ELF-1 (cell line): ENCODE measurements around the gene CCDC197.

ENCODE experiments used
- DNase-seq: peaks from one replicate; pipeline ENCODE4 v3.0.0-alpha.2; 2016; ENCODE audit warnings: low read depth, low spot score

The CCDC197 gene

GRCh38 chr14:94042433-94043091 is 45.5 kb downstream of the CCDC197 start:
- DNase-seq, result no peak

GRCh38 chr14:94043111-94043755 is 46.1 kb downstream of the CCDC197 start:
- no peak for DNase-seq

DNA sequence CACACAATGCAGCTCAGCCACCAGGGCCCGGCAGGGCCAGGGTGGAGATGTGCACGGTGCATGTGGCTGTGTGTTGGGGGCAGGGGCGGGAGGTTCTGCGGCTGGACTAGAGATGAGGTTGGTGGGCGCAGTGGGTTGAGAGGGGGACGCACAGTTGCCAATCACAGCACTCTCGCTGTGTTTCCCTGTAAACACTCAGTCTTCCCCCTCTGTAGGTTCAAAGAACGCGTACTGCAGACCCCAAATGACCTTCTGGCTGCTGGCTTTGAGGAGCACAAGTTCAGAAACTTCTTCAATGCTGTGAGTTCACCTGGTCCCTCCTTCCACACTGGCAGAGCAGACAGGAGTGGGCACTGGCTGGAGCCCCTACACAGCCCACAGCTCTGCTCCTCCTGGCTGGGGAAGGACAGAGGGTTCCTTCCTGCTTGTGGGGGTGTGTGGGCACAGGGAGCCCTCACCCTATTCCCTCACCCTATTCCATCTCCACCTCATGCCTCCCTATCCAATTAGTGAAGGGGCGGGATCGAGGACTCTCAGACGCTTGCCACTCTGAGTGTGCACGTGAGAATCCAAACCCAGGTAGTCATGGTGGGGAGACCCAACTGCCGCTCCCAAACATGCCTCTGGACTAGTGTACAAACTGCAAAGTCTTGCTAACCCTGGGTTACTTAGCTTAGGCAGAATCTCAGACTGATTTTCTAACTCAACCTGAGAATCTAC is 46.8 kb downstream of the CCDC197 start:
- no peak for DNase-seq

DNA sequence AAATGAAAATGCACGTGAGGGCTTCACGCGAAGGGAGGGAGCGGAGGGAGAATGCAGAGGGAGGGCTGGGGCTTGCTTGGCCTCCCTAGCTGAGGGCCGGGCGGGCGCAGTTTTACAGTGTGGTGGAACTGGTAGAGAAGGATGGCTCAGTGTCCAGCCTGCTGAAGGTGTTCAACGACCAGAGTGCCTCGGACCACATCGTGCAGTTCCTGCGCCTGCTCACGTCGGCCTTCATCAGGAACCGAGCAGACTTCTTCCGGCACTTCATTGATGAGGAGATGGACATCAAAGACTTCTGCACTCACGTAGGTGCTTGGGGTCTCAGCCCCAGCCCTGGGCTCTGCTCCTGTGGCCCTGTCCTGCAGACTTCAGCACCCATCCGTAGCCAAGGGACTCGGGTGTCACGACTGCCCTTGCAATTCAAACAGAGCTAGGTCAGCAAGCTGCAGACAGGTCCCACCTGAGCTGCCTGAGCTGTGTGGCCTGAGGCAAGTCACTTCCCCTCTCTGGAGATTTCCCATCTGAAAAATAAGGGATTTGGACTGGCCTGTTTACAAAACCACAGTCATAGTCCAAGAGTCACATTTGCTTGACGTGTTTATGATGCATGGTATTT is 47.5 kb downstream of the CCDC197 start:
- DNase-seq, result no peak

DNA sequence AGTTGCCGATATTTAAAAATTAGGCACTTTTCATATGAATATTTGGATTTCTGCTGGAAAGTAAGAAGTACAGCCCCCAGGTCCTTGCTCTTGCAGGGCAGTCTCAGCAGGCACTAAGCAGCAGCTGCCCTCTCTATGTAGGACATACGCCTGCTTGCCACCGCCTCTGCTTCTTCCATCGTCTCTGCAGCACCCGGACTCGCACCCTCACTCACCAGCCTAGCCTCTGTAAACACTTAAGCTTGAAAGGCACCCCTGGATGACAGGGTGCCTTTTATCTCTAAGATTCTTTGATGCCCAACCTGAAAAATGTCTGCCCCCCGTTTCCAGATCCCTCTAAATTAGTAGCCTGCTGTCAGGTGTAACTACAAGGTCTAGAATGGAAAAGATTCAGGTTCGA is 48.0 kb downstream of the CCDC197 start:
- DNase-seq, result no peak

- DNase-seq, result no peak
Observed at GRCh38 chr14:94045563-94046345, 48.7 kb downstream of the CCDC197 start.

DNA sequence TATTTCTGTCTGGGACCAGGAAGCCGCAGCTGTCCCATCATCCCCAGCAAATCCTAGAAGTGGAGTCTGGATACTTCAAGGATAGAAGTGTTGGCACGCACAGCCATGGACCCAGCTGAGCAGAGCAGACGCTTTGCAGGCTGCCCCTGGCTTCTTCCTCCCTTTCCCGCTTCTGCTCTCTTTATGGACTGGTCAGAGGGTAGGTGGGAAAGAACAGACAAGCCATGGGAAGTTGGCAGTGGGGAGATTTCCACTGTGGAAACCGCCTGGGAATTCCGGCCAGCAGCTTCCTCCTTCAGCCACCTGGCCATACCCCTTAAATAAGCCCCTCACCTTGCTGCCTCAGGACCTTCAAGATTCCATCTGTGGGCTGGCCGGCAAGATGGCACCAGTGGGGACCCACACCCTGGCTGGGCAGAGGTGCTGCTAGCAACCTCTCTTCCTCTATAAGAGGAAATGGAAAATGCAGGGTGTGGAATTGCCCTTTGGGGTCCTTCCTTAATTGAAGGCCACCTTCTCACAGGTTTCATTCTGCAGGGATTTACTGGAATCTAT is 49.7 kb downstream of the CCDC197 start:
- no peak for DNase-seq

- DNase-seq, result no peak
Observed at GRCh38 chr14:94047581-94047980, 50.5 kb downstream of the CCDC197 start.

GRCh38 chr14:94048691-94049624 is 51.9 kb downstream of the CCDC197 start:
- DNase-seq, result no peak

DNA sequence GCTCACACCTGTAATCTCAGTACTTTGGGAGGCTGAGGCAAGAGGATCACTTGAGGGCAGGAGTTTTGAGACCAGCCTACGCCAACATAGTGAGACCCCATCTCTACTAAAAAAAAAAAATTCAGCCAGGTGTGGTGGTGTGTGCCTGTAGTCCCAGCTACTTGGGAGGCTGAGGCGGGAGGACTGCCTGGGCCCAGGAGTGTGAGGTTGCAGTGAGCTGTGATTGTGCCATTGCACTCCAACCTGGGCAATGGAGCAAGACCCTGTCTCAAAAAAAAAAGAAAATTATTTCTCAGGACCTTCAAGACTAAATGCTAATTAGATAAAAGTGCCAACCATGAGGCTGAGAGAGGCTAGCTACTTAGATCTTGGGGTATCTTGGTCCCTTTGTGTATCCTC is 52.5 kb downstream of the CCDC197 start:
- DNase-seq, result no peak

- no peak for DNase-seq
Observed at GRCh38 chr14:94050231-94050880, 53.3 kb downstream of the CCDC197 start.

GRCh38 chr14:94051115-94051514 is 54.0 kb downstream of the CCDC197 start:
- peak; percentile 46 for DNase-seq

DNA sequence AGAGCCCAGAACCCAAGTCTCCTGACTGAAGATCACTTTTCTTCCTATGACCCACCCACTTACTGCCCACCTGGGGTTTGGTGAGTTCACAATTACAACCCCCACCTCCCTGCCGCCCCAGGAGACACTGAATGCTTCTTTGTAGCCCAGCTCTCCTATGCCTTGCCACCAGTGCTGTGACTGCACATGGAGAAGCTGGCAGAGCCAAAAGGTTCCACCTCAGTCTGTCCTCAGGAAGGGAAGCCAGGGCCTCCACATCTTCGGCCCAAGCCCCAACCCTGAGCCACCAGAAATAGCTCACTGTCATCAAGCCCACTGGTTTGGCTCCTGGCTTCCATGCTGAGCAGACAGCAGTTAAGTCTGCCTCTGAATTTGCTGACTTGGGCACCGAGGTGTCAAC is 54.7 kb downstream of the CCDC197 start:
- no peak for DNase-seq

- DNase-seq, result no peak
Observed at GRCh38 chr14:94052199-94052598, 55.1 kb downstream of the CCDC197 start.

DNA sequence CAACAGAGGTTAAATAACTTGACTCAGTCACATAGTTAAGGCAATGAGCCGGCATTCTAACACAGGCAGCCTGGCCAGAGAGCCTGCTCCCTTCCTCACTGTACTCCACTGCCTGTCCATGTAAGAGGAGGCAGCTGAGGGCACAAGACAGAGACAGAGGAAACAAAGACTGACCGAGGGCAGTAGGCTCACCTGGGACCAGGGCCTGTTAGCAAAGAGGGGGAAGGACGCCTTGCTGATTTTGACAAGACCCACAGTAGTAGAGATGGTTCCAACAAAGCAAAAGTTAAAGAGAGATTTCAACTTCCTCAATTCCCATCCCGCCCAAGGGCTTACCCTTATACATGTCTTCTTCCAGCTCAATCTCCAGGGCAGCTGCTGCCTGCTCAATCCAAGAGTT is 55.6 kb downstream of the CCDC197 start:
- DNase-seq, result no peak

DNA sequence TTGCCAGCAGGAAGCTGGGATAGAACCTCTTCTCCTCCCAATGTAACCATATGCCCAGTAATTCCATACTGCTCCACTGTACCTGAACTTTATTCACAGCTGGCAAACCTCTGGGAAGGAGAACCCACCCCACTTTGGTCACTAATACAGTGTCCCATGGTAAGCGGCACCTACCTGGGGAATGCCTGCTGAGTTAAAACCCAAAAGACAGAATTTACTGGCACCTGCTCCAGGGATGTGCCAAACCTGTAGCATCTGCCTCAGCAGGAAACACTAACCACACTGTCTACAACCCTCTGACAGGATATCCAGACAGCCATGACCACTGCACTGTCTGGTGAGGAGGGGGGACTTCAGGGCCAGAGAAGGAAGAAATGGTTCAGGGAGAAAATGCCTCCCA is 57.3 kb downstream of the CCDC197 start:
- DNase-seq, result no peak

DNA sequence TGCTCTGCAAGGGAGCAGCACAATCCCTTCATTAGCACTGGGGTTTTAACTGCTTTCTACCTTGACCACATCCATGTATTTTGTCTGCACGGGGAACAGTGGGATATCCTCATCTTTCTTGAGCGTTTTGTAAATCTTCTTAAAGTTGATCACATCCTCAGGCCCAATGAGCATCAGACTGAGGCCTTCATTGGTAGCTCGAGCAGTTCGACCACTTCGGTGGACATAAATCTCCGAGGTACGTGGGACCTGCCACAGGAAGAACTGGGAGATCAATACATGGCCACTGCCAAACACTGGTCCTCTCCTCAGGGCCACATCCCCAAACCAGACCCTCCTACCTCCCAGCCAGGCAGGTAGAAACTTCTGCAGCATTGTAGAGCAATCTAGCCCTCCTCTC is 57.8 kb downstream of the CCDC197 start:
- DNase-seq, result no peak

DNA sequence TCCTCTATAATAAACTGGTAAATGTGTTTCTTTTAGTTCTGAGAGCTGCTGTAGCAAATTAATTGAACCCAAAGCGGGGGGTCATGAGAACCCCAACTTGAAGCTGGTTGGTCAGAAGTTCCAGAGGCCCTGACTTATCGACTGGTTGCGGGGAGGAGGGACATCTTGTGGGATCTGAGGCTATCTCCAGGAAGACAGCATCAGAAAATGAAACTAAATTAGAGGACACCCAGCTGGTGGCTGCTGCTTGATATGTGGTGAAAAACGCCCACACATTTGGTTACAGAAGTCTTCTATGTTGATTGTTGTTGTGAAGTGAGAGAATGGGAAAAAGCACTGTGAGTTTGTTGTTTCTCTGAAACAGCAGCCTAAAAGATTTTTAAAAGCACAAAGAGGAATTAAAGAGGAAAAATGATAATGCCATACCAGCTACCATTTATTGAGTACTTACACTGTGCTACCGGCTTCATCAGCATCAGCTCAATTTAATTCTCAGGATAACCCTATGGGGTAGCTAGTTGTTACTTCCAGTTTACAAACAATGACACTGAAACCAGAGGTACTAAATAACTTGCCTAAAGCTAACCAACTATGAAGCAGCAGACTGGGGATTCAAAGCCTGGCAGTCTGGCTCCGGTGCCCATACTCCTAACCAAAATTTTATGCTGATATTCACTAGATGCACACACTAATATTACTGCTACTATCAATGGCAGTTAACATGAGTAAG is 59.6 kb downstream of the CCDC197 start:
- no peak for DNase-seq

GRCh38 chr14:94058128-94058673 is 61.1 kb downstream of the CCDC197 start:
- DNase-seq, result no peak
